MV-4-11 (cell line): ENCODE results near the gene FCRLA.
"Not testable (repeated sequence)": the region's sequence is repeated elsewhere in the genome, so short reads cannot be mapped to it uniquely, and the experiment has no call there.

ENCODE experiments used
- DNase-seq: peaks from one replicate; lab custom pipeline; 2025; lab: John Stamatoyannopoulos, UW

Gene FCRLA

DNA sequence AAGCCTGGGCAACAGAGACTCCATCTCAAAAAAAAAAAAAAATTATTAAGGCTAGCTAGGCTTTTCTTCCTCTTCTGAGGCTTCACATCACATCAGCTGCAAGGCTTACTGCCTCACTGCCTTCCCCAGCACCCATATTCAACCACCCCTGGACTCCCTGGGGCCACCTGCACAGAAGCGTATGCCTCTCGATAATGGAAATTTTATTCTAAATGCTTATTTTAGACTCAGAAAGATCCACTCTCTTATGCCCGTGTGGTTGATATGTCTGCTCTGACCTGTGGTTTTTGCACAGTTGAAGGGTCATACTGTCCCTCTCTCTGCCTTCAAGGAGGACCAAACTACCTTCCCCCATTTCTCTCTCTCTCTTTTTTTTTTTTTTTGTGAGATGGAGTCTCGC is 1.5 kb upstream of the FCRLA start:
- DNase-seq, result no peak

DNA sequence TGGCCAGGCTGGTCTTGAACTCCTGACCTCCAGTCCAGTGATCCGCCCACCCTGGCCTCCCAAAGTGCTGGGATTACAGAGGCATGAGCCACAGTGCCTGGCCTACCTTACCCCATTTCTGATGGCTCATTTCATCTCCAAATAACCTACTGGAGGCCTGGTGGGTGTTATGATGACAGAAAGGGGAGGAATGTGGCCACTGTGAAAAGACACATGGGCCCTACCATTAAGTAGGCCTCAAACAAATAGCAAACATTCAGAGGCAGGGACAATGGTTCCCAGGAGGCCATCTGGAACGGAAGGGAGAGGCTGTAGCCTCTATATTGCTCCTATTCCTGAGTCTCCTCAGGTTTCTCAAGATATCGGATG is 932 bp upstream of the FCRLA start:
- no peak for DNase-seq

DNA sequence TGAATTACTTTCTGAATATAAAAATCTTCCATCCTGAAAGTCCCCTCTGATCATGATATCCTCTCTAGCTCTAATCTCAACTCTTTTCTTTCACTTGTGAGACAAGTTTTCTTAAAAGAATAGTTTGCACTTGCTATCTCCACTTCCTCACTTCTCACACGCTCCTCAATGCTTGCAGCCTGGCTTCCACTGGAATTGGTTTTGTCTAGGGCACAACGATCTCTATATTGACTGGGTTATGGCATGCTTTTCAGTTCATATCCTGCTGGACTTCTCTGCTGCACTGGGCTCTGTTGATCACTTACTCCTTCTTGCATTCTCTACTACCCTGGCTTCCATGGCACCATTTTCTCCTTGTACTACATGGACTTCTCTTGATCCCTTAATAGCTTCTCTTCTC is 474 bp downstream of the FCRLA start:
- DNase-seq, result no peak

- no peak for DNase-seq
These were observed 2.3 kb downstream of the FCRLA start for GRCh38 chr1:161709373-161709772.

- DNase-seq, result no peak
These were observed 3.5 kb downstream of the FCRLA start for GRCh38 chr1:161710560-161710959.

DNA sequence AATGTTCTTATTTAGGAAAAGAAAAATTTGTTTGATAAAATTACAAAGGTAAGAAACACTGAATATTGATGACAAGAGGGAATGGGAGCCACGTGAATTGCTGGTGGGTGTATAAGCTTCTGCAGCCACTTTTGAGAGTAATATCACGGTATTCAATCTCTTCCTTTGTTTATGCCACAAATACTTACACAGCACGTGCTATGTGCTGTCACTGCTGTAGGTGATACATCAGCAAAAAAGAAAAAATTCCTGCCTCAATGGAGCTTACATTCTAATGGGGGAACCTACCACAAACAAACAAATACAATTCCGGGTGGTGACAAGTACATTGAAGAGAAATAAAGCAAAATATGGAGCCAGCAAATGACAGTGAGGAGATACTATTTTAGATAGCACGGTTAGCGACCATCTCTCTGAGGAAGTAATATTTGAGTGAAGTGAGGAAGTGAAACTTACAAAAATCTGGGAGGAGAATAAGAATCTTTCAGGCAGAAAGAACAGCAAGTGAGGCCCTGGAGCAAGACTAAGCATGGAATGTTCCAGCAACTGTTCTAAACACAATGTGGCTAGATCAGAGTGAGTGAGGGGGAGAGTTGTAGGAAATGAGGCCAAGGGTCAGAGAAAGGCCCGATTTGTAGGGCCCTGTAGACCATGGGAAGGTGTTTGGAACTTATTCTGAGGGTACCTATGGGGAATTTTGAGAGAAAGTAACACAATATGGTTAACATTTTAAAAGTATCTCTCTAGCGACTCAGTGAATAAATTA is 11.7 kb downstream of the FCRLA start:
- peak; percentile 78 for DNase-seq

DNA sequence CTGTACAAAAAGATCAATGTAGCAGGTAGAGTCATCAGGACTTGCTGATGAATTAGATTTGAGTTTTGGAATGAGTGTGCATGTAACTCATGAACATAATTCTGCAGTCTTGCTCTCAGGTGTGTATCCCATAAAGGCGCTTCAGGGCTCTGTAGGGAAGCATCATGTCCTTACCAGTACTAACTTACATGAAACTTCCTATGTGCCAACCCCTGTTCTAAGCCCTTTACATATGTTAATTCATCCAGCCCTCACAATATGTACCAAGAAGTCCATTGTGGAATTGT is 12.2 kb downstream of the FCRLA start:
- no peak for DNase-seq

DNA sequence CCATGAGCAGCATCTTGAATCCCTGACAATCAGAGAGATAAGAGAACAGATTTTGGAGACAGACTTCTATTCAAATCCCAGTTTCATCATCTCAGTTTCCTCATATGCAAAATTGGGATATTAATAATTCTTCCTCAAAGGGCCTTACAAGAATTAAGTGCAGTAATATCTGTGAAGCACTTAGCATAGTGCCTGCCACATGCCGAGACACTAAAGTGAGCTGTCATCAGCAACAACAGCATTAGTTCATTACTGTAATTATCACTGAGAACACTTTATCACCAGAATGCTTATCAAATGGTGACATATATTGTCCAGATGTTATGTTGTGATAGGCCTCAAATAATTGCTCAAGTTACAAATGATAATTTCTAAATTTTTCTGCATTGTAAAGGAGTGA is 13.4 kb downstream of the FCRLA start:
- no peak for DNase-seq

DNA sequence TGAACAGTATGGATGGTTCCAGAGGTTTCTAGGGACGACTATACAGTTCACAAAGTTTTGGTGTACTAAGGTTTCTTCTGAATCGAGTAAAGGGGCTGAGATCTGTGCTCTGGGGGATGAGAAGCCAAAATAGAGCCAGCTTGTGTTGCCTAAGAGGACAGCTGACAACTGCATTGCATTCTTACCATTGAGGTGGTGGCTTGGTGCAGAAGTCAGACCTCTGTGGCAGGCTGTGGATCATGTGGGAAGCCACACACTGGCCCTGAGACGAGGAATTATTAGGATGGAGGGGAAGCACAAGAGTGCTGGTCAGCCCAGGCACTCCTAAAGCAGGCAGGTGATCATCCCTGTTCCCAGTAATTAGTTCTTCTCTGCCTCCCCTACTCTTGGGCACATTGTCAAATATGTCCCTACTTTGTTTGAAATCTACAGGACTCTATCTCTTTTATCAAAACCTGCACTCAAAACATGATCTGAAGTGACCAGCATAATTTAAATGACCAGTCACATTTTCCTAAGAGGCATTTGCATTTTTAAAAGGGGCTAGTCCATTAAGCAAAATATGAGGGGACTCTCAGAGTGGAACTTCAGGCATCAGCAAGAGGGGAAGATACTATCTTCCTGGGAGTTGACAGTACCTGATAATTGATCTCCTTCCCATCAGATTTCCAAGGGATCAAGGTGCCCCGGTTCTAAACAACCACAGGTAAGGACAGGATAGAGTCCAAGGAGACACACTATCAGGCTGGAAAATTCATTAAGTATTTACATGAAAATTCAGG is 14.1 kb downstream of the FCRLA start, which contains the start of gene FCRLB:
Gene FCRLB (plus strand): TSS at position 589 of the 782 bp plus-strand sequence. CDS start 1,129 bp downstream, outside the sequence.
- peak; percentile 33 for DNase-seq

DNA sequence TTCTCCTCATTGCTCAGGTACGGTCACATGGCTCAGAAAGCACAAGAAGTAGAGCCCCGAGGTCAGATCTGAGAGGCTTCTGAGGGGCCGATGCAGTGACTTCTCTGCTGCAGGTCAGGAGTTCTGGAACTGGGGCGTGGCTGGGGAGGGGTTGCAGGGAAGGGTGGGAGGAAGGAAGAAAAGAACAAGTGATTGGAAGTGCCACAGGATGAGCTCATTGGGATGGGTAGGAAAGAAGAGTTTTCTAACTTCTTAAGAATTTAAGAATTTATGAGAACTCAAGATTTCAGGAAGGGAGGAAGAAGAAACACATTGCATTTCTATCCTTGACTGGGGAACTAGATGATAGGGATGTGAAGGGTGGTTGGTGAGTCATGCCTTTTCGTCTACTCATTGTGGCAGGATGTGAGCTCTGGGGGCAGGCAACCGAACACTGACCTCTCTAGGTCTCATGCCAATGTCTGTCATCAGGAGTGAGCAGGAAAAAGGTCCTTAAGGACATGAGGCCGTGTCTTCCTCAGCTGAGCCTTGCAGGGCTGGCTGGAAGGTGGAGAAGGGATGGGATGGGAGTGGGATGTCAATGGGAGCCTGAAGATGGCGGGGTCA is 14.8 kb downstream of the FCRLA start:
- DNase-seq, result peak; percentile 94

DNA sequence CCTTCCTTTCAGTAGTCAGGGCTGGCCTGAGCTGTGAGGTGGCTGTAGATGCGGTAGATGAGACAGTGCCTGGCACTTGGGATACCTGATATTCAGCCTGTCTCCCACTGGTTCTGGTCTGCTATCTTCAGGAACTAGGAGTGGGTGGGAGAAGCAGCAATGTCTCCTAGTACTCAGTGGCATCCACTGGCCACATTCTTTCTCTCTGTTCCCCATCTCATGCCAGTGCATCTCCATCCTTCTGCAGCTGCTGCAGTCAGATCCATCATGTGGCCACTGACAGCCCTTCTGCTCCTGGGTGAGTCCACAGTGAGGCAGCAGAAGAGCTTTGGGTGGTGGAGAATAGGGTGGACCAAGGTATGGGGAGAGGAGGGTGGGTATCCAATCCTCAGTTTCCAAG is 15.4 kb downstream of the FCRLA start:
- DNase-seq, result peak; percentile 32

DNA sequence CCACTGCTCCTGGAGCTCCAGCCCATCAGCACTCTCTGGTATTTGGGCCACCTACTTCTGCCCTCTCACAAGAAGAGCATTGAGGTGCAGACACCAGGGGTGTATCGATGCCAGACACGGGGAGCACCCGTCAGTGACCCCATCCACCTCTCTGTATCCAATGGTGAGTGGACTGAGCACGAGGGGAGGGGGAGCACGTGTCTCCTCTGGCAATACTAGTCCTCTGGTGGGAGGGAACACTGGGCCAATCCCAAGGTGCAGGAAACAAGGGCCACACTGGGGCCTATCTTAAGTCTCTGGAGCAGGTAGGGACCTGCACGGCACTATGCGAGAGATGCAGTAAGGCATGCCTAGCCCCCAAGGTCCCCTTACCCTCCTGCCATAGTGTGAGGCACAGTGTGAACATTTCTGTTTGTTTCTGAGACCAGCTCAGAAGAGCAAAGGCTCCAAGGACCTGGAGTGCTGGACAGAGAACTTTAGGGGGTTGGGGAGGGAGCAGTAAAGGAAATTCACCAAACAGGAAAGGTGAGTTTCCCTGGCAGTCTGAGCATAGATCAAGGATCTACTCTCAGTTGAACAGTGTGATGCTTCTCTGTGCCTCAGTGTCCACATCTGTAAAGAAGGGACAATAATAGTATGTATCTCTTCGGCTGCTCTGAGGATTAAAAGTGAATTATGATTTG is 16.6 kb downstream of the FCRLA start:
- DNase-seq, result no peak

- DNase-seq, result not testable (repeated sequence)
These were observed 18.4 kb downstream of the FCRLA start for GRCh38 chr1:161725258-161725907.

GRCh38 chr1:161725908-161726472 is 19.0 kb downstream of the FCRLA start:
- peak; percentile 55 for DNase-seq

- peak; percentile 58 for DNase-seq
These were observed 19.6 kb downstream of the FCRLA start for GRCh38 chr1:161726473-161727255.

DNA sequence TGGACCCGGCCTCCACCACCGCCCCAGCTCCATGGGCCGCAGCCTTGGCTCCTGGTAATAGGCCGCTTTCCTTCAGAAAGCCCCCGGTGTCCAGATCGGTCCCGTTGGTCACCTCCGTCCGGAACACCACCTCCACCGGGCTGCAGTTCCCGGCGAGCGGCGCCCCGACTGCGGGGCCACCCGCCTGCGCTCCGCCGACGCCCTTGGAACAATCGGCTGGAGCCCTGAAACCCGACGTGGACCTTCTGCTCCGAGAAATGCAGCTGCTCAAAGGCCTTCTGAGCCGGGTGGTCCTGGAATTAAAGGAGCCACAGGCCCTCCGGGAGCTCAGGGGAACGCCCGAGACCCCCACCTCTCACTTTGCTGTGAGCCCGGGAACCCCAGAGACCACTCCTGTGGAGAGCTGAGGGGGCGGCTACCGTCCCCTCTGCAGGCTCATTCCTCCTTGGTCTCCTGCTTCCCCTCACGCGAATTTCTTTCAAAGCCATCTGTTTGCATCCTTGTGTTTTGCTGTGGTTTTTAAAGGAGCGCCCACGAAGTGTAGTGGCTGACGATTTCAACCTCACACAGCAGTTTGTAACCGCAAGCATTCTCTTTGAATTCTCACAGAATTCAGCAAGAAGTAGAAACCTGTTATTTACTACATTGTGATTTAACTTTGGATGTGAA is 20.4 kb downstream of the FCRLA start:
- DNase-seq, result peak; percentile 84

DNA sequence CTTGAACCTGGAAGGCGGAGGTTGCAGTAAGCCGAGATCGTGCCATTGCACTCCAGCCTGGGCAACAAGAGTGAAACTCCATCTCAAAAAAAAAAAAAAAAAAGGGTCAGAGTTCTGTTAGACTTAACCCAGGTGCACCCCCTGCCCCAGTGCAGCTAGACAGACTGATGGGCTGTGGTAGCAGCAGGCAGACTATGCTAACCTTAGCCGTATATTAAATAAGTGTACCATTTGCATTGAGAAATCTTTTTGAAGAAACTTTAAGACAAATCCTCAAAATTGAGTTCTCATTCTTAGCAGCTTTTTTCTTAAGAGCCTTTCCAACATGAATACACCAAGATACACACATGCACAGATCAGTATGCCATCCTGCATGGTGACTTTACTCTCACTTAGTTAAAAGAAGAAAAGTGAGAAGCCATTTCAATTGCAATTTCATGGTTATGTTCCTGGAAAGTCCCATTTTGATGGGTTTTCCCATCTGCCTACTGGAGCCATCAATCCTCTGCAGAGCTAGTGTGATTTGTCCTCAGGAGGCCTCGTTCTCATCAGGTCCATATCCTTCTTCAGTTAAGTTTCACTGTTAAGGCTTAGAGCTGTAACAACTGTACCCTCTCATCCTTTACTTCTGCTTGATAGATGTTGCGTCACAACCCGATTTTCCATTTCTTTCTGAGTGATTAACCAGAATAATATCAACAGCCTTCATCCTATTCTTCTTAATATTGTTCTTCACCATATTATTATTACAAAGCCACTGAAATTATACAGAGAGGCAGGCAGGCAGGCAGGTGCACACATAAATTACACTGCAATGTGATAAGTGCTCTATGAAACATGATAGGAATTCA is 21.6 kb downstream of the FCRLA start:
- DNase-seq, result peak; percentile 41

DNA sequence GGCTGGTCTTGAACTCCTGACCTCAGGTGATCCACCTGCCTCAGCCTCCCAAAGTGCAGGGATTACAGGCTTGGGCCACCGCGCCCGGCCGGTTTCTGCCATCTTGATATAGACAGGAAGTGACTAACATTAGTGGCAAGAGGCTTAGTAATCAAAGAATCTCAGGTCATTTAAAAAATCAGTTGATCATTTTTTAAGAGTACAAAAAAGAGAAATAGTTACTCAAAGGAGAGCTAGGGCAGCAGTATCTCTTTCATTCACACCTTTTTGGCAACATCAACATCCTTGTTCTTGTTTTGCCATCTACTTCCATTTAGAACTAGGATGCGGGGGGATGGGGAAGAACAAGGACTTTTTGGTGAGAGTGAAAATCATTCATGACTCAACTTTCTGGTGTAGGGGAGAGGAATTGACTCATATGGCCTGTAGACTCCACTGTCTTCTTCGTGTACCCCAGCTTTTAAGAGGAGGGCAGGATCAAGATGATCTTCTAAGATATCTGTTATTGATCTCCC is 23.1 kb downstream of the FCRLA start:
- peak; percentile 44 for DNase-seq

DNA sequence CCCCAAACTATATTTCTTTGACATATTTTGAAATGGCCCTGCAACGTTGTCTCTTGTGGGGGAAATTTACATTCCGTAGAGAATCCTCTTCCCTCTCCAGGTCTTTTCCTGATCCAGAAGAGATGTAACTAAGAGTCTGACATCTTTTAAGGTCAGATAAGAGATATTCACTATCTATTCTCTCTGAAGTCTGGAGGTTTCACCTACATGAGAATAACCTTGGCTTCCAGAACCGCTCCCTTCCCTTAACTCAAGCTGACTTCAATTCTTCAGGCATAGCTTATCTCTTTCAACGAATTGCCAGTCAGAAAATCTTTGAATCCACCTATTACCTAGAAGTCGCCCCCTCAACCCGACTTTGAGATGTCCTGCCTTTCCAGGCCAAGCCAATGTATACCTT is 24.2 kb downstream of the FCRLA start:
- no peak for DNase-seq
